Mononuclear cell (primary cell): ENCODE results near the gene SRP14. TPM values are rescaled to one million over a fixed set of nuclear protein-coding genes. Genes with fewer than 3 reads are reported as not detected.

Experiments
- H3K27me3 ChIP-seq: 2 replicates; pipeline ENCODE4 v1.6.0; 2011; ENCODE audit warnings: low read length, control low read depth; ENCODE audit not compliant: insufficient read depth
- H3K4me1 ChIP-seq: 2 replicates; pipeline ENCODE4 v1.5.1; 2011; ENCODE audit warnings: mild to moderate bottlenecking, low read length, control low read depth; ENCODE audit not compliant: insufficient read depth
- H3K4me3 ChIP-seq: 2 replicates; pipeline ENCODE4 v1.5.1; 2011; ENCODE audit warnings: mild to moderate bottlenecking, low read length, moderate library complexity
- H3K9me3 ChIP-seq: 2 replicates; pipeline ENCODE4 v1.5.1; 2011; ENCODE audit warnings: low read depth, mild to moderate bottlenecking, control low read depth, low read length
- total RNA-seq: library from RNA; depleted of rRNA; stranded (reverse); fragments of >200 nt; gene quantifications from one replicate; pipeline ENCODE4 v1.2.3, GENCODE V29; 2012

SRP14 gene
- total RNA-seq, 1 donor, result 97.1 TPM

GRCh38 chr15:40072216-40072990 lies 33.4 kb upstream of the SRP14 start:
- Histone ChIP-seq H3K4me3 (no peak overlapping the region), H3K4me1 (peaks cover 13% of the 10 kb centered on the region), H3K9me3 (no peaks in the 10 kb centered on the region), H3K27me3 (no peaks in the 10 kb centered on the region)

- Histone ChIP-seq H3K4me1 (peaks cover 13% of the 10 kb centered on the region), H3K27me3 (no peaks in the 10 kb centered on the region), H3K4me3 (no peak overlapping the region), H3K9me3 (no peaks in the 10 kb centered on the region)
Measured at GRCh38 chr15:40070608-40071218, 31.7 kb upstream of the SRP14 start.

- Histone ChIP-seq H3K9me3 (no peaks in the 10 kb centered on the region), H3K4me3 (no peak overlapping the region), H3K4me1 (peaks cover 8% of the 10 kb centered on the region), H3K27me3 (no peaks in the 10 kb centered on the region)
Measured at GRCh38 chr15:40070166-40070557, 31.2 kb upstream of the SRP14 start.

GRCh38 chr15:40069178-40070165 lies 30.5 kb upstream of the SRP14 start:
- no peaks in the 10 kb centered on the region for H3K9me3 ChIP-seq
- no peak overlapping the region for H3K4me3 ChIP-seq
- H3K4me1 ChIP-seq, result peaks cover 14% of the 10 kb centered on the region
- no peaks in the 10 kb centered on the region for H3K27me3 ChIP-seq

- no peak overlapping the region for H3K4me3 ChIP-seq
- peaks cover 10% of the 10 kb centered on the region for H3K4me1 ChIP-seq
- H3K9me3 ChIP-seq, result no peaks in the 10 kb centered on the region
- no peaks in the 10 kb centered on the region for H3K27me3 ChIP-seq
Measured at GRCh38 chr15:40067921-40068624, 29.1 kb upstream of the SRP14 start.

GRCh38 chr15:40066589-40066988 lies 27.6 kb upstream of the SRP14 start:
- H3K27me3 ChIP-seq, result no peaks in the 10 kb centered on the region
- H3K4me1 ChIP-seq, result peaks cover 10% of the 10 kb centered on the region
- no peak overlapping the region for H3K4me3 ChIP-seq
- no peaks in the 10 kb centered on the region for H3K9me3 ChIP-seq

GRCh38 chr15:40065166-40065565 lies 26.2 kb upstream of the SRP14 start:
- Histone ChIP-seq H3K4me3 (no peak overlapping the region), H3K27me3 (no peaks in the 10 kb centered on the region), H3K9me3 (no peaks in the 10 kb centered on the region), H3K4me1 (peaks cover 10% of the 10 kb centered on the region)

GRCh38 chr15:40064231-40064894 lies 25.4 kb upstream of the SRP14 start:
- Histone ChIP-seq H3K27me3 (no peaks in the 10 kb centered on the region), H3K4me1 (peaks cover 14% of the 10 kb centered on the region), H3K4me3 (no peak overlapping the region), H3K9me3 (no peaks in the 10 kb centered on the region)

- H3K9me3 ChIP-seq, result no peaks in the 10 kb centered on the region
- no peaks in the 10 kb centered on the region for H3K27me3 ChIP-seq
- H3K4me1 ChIP-seq, result peaks cover 21% of the 10 kb centered on the region
- H3K4me3 ChIP-seq, result no peak overlapping the region
Measured at GRCh38 chr15:40063563-40064011, 24.6 kb upstream of the SRP14 start.

GRCh38 chr15:40062816-40063562 lies 24.0 kb upstream of the SRP14 start:
- Histone ChIP-seq H3K9me3 (no peaks in the 10 kb centered on the region), H3K4me3 (no peak overlapping the region), H3K4me1 (peaks cover 27% of the 10 kb centered on the region), H3K27me3 (no peaks in the 10 kb centered on the region)

GRCh38 chr15:40061212-40061901 lies 22.4 kb upstream of the SRP14 start:
- Histone ChIP-seq H3K4me3 (no peak overlapping the region), H3K4me1 (peaks cover 27% of the 10 kb centered on the region), H3K27me3 (no peaks in the 10 kb centered on the region), H3K9me3 (no peaks in the 10 kb centered on the region)

GRCh38 chr15:40060236-40060961 lies 21.4 kb upstream of the SRP14 start:
- Histone ChIP-seq H3K27me3 (no peaks in the 10 kb centered on the region), H3K9me3 (no peaks in the 10 kb centered on the region)

GRCh38 chr15:40059821-40060220 lies 20.8 kb upstream of the SRP14 start:
- Histone ChIP-seq H3K4me1 (peaks cover 38% of the 10 kb centered on the region), H3K4me3 (no peak overlapping the region), H3K27me3 (no peaks in the 10 kb centered on the region), H3K9me3 (no peaks in the 10 kb centered on the region)

More at GRCh38 chr15:40060236-40060961, 21.4 kb upstream of the SRP14 start:
- Histone ChIP-seq H3K4me3 (no peak overlapping the region), H3K4me1 (peaks cover 37% of the 10 kb centered on the region)
